A549 (cell line): ENCODE measurements around the gene GRIN2C.

Experiments
- CEBPB ChIP-seq, 2 experiments: fragments of >200 bp in 1 of 2; sonication (Bioruptor Twin) in 1 of 2; formaldehyde crosslinking in 1 of 2; IDR thresholded peaks; 2 replicates each; pipeline ENCODE4 v1.6.1; 2012 to 2016
- EP300 ChIP-seq, 2 experiments: fragments of >200 bp; sonication (Bioruptor Twin); formaldehyde crosslinking; IDR thresholded peaks; 2 replicates in 1 of 2; 3 replicates in 1 of 2; pipeline ENCODE4 v1.6.1; 2016 to 2017
- GATA3 ChIP-seq: IDR thresholded peaks from 2 replicates; pipeline ENCODE4 v1.6.1; 2012; ENCODE audit warnings: borderline replicate concordance
- HOXA7 ChIP-seq: fragments of 250-450 bp; sonication (Bioruptor Pico); IDR thresholded peaks from 2 replicates; pipeline ENCODE4 v1.5.0; 2020; ENCODE audit warnings: mild to moderate bottlenecking, moderate library complexity
- HOXB5 ChIP-seq: fragments of 250-450 bp; sonication (Bioruptor Pico); IDR thresholded peaks from 2 replicates; pipeline ENCODE4 v1.5.0; 2020; ENCODE audit warnings: mild to moderate bottlenecking, moderate library complexity
- JUNB ChIP-seq: fragments of >200 bp; sonication (Bioruptor Twin); formaldehyde crosslinking; IDR thresholded peaks from 2 replicates; pipeline ENCODE4 v1.6.1; 2016
- POLR2A ChIP-seq: IDR thresholded peaks from 2 replicates; pipeline ENCODE4 v1.6.1; 2012; ENCODE audit warnings: mild to moderate bottlenecking, low read length
- RNF2 ChIP-seq: fragments of 200-600 bp; sonication (generic); IDR thresholded peaks from 2 replicates; pipeline ENCODE4 v1.6.1; 2016; ENCODE audit warnings: low read depth, mild to moderate bottlenecking, antibody characterized with exemption, moderate library complexity, borderline replicate concordance
- SMC3 ChIP-seq: fragments of >200 bp; sonication (Bioruptor Twin); formaldehyde crosslinking; IDR thresholded peaks from 3 replicates; pipeline ENCODE4 v1.6.1; 2018; ENCODE audit warnings: inconsistent platforms
- TF ChIP-seq, protein P1 (sequence below): fragments of >200 bp; sonication (Bioruptor Twin); formaldehyde crosslinking; IDR thresholded peaks from 3 replicates; pipeline ENCODE4 v1.5.1; 2016

DNA sequence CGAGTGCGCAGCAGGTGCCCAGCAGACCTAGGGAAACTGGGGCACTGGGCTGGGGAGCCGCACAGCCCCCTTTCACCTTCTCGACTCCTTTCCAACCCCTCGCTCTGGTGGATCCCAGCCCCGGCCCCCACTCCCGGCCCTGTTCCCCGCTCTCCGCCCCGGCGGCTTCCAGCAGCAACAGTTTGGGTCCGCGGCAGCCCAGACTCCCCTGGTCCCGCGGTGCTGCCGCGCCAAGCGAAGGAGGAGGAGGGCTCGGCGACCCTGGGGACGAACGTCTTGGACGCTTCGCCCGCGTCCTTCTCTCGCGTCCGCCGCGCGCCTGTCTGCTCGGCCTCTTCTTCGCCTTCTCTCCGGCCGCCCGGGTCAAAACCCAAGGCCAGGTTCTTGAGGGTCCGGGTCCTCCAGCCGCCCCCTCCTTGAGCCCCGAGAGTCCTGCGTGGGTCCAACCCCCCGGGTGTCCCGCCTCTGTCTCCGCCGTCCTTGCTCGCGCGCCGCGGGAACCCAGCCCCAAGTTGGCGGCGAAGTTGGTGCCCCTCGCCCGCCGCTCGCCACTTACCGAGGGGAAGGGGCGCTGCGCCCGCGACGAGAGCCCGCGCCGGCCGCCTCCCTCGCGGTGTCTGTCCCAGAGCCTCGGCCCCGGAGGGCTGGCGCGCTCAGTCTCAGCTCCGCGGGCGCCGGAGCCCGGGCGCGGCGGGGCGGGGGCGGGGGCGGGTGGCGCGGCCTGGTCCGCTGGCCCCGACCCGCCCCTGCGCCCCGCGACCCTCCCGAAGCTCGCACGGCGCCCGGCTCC lies 1.4 kb upstream of the GRIN2C start:
- TF ChIP-seq POLR2A (no peak), JUNB (no peak), SMC3 (no peak), RNF2 (no peak), GATA3 (no peak), EP300 (IDR thresholded peaks at IDR 0.05) (no peak), HOXB5 (no peak), HOXA7 (CRISPR knock-in tag) (no peak), CEBPB (IDR thresholded peaks at IDR 0.05) (no peak)
- TF ChIP-seq, protein P1, sequence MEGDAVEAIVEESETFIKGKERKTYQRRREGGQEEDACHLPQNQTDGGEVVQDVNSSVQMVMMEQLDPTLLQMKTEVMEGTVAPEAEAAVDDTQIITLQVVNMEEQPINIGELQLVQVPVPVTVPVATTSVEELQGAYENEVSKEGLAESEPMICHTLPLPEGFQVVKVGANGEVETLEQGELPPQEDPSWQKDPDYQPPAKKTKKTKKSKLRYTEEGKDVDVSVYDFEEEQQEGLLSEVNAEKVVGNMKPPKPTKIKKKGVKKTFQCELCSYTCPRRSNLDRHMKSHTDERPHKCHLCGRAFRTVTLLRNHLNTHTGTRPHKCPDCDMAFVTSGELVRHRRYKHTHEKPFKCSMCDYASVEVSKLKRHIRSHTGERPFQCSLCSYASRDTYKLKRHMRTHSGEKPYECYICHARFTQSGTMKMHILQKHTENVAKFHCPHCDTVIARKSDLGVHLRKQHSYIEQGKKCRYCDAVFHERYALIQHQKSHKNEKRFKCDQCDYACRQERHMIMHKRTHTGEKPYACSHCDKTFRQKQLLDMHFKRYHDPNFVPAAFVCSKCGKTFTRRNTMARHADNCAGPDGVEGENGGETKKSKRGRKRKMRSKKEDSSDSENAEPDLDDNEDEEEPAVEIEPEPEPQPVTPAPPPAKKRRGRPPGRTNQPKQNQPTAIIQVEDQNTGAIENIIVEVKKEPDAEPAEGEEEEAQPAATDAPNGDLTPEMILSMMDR = no peak
